ENCODE measurements around the gene ATP5IF1. TPM values are rescaled to one million over a fixed set of nuclear protein-coding genes. Genes with fewer than 3 reads are reported as not detected.

The ATP5IF1 gene
- total RNA-seq, 2 donors from 2014 or later: 171 to 390 TPM

DNA sequence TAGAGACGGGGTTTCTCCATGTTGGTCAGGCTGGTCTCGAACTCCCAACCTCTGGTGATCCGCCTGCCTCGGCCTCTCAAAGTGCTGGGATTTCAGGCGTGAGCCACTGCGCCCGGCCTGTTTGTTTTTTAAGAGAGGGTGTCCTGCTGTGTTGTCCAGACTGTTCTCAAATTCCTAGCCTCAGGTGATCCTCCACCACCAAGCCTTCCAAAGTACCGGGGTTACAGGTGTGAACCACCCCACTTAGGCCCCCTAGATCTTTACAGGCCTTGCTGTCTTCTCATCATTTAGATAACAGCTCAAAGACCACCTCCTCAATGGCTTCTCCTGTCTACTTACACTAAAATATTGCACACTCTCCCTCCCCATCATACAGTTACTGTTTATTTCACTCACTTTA, 29.7 kb downstream of the ATP5IF1 start:
- TF ChIP-seq POLR2AphosphoS5 (IDR thresholded peaks at IDR 0.05) (no peak), CTCF (IDR thresholded peaks at IDR 0.05) (no peak)
- Histone ChIP-seq H3K4me1 (replicated peaks) (no peaks in the 10 kb centered on the region), H3K36me3 (no peaks in the 10 kb centered on the region), H3K27me3 (replicated peaks; ENCODE audit: insufficient read depth) (no peaks in the 10 kb centered on the region), H3K27ac (no peak overlapping the region), H3K4me3 (no peak overlapping the region), H3K9me3 (no peaks in the 10 kb centered on the region)
- WGBS: 82% methylated on average over 8 of the region's 8 CpGs
- no peak for DNase-seq (ENCODE audit: low spot score)
- intact Hi-C loops (cut with DNase I): no loop called here

GRCh38 chr1:28266920-28267322, 31.0 kb downstream of the ATP5IF1 start:
- H3K36me3 ChIP-seq: no peaks in the 10 kb centered on the region
- H3K9me3 ChIP-seq: no peaks in the 10 kb centered on the region
- 72% methylated on average over 5 of the region's 5 CpGs for WGBS
- H3K27ac ChIP-seq: no peak overlapping the region
- no peaks in the 10 kb centered on the region for H3K4me1 ChIP-seq (replicated peaks)
- TF ChIP-seq CTCF (IDR thresholded peaks at IDR 0.05): no peak
- TF ChIP-seq POLR2A (IDR thresholded peaks at IDR 0.05): no peak
- TF ChIP-seq POLR2AphosphoS5 (IDR thresholded peaks at IDR 0.05): no peak
- no peak overlapping the region for H3K4me3 ChIP-seq
- DNase-seq (ENCODE audit: low spot score): no peak
- no peaks in the 10 kb centered on the region for H3K27me3 ChIP-seq (replicated peaks; ENCODE audit: insufficient read depth)
- intact Hi-C loops (cut with DNase I): loop anchor here (1.0 kb wide), 1 partner anchor 20 kb away; no protein-coding TSS in a partner anchor

DNA sequence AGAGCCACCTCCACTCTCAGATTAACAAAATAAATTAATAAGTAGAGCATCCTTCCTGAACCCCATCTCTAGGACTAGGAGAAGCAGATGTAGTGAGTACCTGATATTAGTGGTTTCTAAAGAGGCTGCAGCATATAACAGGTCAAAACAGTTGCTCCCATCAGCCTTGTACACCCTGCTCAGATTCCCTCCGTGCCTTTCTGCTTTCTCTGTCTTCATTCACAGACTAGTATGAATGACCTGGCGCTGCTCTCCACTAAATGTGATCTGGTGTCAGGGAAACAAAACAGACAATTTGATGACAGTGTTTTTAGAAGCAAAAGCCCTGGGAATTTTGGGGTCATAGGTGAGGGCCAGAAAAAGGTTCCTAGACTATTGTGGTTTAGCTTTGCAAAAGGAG, 31.7 kb downstream of the ATP5IF1 start:
- intact Hi-C loops (cut with DNase I): loop anchor here (1.0 kb wide), 1 partner anchor 20 kb away; no protein-coding TSS in a partner anchor
- Histone ChIP-seq H3K4me3 (no peak overlapping the region), H3K4me1 (replicated peaks) (no peaks in the 10 kb centered on the region), H3K36me3 (no peaks in the 10 kb centered on the region), H3K27me3 (replicated peaks; ENCODE audit: insufficient read depth) (no peaks in the 10 kb centered on the region), H3K27ac (no peak overlapping the region), H3K9me3 (no peaks in the 10 kb centered on the region)
- TF ChIP-seq CTCF (IDR thresholded peaks at IDR 0.05) (no peak), POLR2AphosphoS5 (IDR thresholded peaks at IDR 0.05) (no peak), POLR2A (IDR thresholded peaks at IDR 0.05) (no peak)
- DNase-seq (ENCODE audit: low spot score): no peak
- 84% methylated on average over 2 of the region's 2 CpGs for WGBS

DNA sequence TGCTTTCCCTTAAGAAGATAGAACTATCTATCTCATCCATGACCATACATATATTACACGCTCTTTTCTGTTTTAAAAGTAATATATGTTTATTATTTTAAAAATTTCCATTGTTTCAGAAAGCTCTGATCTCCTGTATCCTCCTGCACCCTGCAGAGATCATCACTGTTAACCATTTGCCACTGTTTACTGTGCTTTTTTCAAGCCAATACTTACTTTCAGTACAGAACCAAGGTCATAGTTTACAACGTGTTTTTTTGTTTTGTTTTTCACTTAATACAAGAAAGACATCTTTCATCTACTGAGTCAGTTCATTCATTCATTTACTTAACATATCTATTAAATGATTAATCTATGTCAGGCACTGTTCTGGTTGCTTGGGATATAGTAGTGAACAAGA, 33.6 kb downstream of the ATP5IF1 start:
- WGBS: 70% methylated on average over 2 of the region's 2 CpGs
- intact Hi-C loops (cut with DNase I): no loop called here
- Histone ChIP-seq H3K27me3 (replicated peaks; ENCODE audit: insufficient read depth) (no peaks in the 10 kb centered on the region), H3K9me3 (no peaks in the 10 kb centered on the region), H3K27ac (no peak overlapping the region), H3K4me1 (replicated peaks) (no peaks in the 10 kb centered on the region), H3K4me3 (no peak overlapping the region), H3K36me3 (peaks cover 0 to under 1% of the 10 kb centered on the region in 2 donors)
- no peak for DNase-seq (ENCODE audit: low spot score)
- no peak for TF ChIP-seq POLR2AphosphoS5 (IDR thresholded peaks at IDR 0.05)
- TF ChIP-seq POLR2A (IDR thresholded peaks at IDR 0.05): no peak
- no peak for TF ChIP-seq CTCF (IDR thresholded peaks at IDR 0.05)

GRCh38 chr1:28272215-28272852, 36.4 kb downstream of the ATP5IF1 start:
- Histone ChIP-seq H3K9me3 (no peaks in the 10 kb centered on the region), H3K27ac (no peak overlapping the region), H3K27me3 (replicated peaks; ENCODE audit: insufficient read depth) (no peaks in the 10 kb centered on the region), H3K4me1 (replicated peaks) (no peaks in the 10 kb centered on the region), H3K36me3 (peaks cover 0 to 4% of the 10 kb centered on the region in 2 donors), H3K4me3 (no peak overlapping the region)
- DNase-seq (ENCODE audit: low spot score): no peak
- intact Hi-C loops (cut with DNase I): no loop called here
- no peak for TF ChIP-seq CTCF (IDR thresholded peaks at IDR 0.05)
- no peak for TF ChIP-seq POLR2A (IDR thresholded peaks at IDR 0.05)
- no peak for TF ChIP-seq POLR2AphosphoS5 (IDR thresholded peaks at IDR 0.05)
- 94% methylated on average over 19 of the region's 20 CpGs for WGBS
